H1 (cell line): Measurements from ENCODE around the gene CMTM5. TPM values are rescaled to one million over a fixed set of nuclear protein-coding genes. Genes with fewer than 3 reads are reported as not detected.

Experiments used
- CHD1 ChIP-seq: IDR thresholded peaks from 2 replicates; pipeline ENCODE4 v1.6.1; 2012; ENCODE audit warnings: low read depth, low read length, improper control_type of control experiment
- EZH2 ChIP-seq: fragments of 200-600 bp; sonication (generic); IDR thresholded peaks from 2 replicates; pipeline ENCODE4 v1.7.1; 2012; ENCODE audit warnings: low read depth, mild to moderate bottlenecking, moderate library complexity, low read length, inconsistent platforms; ENCODE audit not compliant: severe bottlenecking
- GTF2F1 ChIP-seq: IDR thresholded peaks from 2 replicates; pipeline ENCODE4 v1.6.1; 2012; ENCODE audit warnings: low read depth, low read length, improper control_type of control experiment, borderline replicate concordance
- MAFK ChIP-seq: IDR thresholded peaks from 2 replicates; pipeline ENCODE4 v1.6.1; 2012; ENCODE audit warnings: low read depth, mild to moderate bottlenecking, improper control_type of control experiment, low read length
- POLR2AphosphoS5 ChIP-seq: IDR thresholded peaks from 2 replicates; pipeline ENCODE4 v1.6.1; 2011; ENCODE audit warnings: low read depth, low read length
- SP2 ChIP-seq: IDR thresholded peaks from 2 replicates; pipeline ENCODE4 v1.6.1; 2012; ENCODE audit warnings: mild to moderate bottlenecking, low read length, inconsistent platforms
- TAF1 ChIP-seq: IDR thresholded peaks from 2 replicates; pipeline ENCODE4 v1.6.1; 2011; ENCODE audit warnings: mild to moderate bottlenecking, low read depth, low read length
- TBP ChIP-seq: IDR thresholded peaks from 2 replicates; pipeline ENCODE4 v1.6.1; 2011; ENCODE audit warnings: low read depth, low read length, improper control_type of control experiment
- polyA plus RNA-seq, 7 experiments: library from polyadenylated mRNA; depleted of rRNA in 3 of 7; stranded (reverse) in 5 of 7; unstranded in 2 of 7; fragments of >200 nt in 5 of 7; fragments of 200-250 nt in 2 of 7; gene quantifications; 1 replicate in 5 of 7; 2 replicates in 1 of 7; 4 replicates in 1 of 7; pipeline versions ENCODE4 v1.2.1 to v1.2.3, GENCODE V29; 2011 to 2013; ENCODE audit warnings: missing spikeins in 2 of 7, mixed read lengths in 2 of 7
- total RNA-seq: library from RNA; stranded (reverse); fragmentation: NEBNext Ultra II Directional; extraction: Animal tissue kit (Norgen Biotek cat#: 25700); gene quantifications from 2 replicates; pipeline ENCODE4 v1.2.1, GENCODE V29; 2021

The CMTM5 gene
- total and polyA plus RNA-seq, 2 of the 8 experiments (the other 6 are each of a cell fraction or from before 2014, with no cell fraction given) = 2.1 TPM; not detected in 1

DNA sequence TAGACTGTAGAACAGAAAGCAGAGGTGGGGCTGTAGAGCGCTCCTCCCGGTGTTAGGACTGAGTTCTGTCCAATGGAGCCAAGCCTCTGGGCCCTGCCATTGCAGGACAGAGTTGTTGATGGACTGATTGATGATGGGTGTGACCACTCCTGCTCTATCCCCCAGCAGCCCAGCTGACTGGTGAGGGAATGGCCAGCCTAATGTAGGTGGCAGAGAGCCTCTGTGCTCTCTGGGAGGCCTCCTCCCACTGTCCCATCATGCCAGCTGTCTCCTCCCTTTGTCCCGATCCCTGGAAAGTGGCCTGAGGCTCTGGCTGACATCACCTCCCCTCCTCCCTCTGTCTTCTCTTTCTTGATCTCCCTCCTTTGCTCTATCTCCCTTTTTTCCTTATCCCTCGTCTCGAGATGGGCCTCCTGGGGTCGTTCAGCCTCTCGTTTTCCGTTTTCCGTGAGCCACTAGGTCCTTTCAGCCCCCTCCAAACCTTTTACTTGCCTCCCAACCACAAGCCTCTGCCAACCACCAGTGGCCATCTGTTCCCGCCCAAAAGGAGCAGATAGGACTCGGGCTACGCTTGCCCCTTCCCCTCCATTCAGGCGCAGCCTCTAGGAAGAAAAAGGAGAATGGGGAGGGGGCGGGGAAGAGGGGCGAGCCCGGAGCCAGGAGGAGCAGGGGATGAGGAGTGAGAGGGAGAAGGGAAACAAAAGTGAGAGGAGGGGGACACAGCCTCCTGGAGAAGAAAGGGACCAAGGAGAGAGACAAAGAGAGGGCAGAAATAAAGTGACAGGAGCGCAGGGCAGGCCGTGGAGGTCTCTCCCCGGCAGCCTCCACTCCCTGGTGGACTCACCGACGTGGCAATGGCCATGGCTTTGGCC lies 12.4 kb upstream of the CMTM5 start (continued):
- TF ChIP-seq TAF1 = 0 out of 2 replicates have a peak, but pooled peaks have one; percentile 20
- TF ChIP-seq SP2 = no peak
- TF ChIP-seq CHD1 = no peak
- no peak for TF ChIP-seq EZH2
- TF ChIP-seq POLR2AphosphoS5 = no peak
- 0 out of 2 replicates have a peak, but pooled peaks have one; percentile 39 for TF ChIP-seq TBP
- no peak for TF ChIP-seq MAFK
- 0 out of 2 replicates have a peak, but pooled peaks have one; percentile 13 for TF ChIP-seq GTF2F1
